Stimulated activated CD4-positive, alpha-beta T cell treated with anti-CD3 and anti-CD28 coated beads, Interleukin-4, amount 100 ng/mL, for 1 hour (primary cell): ENCODE data around the gene DAND5.
A peak's percentile ranks its signal among the peaks of the same experiment; 100 is the strongest.
"Not testable (repeated sequence)": the region's sequence is repeated elsewhere in the genome, so short reads cannot be mapped to it uniquely, and the experiment has no call there.

Source experiments
- DNase-seq: peaks from one replicate; pipeline ENCODE4 v3.0.0-alpha.2; 2020

The DAND5 gene

DNA sequence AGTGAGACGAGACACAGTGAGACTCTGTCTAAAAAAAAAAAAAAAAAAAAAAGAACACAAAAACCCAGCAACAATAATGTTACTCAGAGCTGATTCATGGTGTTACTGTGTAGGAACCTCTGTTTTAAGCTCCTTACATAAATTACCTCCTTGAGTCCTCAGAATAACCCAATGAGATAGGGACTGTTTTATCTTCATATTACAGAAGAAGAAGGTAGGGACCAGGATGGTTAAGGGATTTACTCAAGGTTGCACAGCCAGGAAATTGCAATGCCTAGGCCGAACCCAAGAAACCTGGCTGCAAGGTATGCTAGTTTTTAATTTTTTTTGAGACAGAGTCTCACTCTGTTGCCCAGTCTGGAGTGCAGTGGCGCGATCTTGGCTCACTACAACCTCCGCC lies 1.5 kb upstream of the DAND5 start:
- no peak for DNase-seq

DNA sequence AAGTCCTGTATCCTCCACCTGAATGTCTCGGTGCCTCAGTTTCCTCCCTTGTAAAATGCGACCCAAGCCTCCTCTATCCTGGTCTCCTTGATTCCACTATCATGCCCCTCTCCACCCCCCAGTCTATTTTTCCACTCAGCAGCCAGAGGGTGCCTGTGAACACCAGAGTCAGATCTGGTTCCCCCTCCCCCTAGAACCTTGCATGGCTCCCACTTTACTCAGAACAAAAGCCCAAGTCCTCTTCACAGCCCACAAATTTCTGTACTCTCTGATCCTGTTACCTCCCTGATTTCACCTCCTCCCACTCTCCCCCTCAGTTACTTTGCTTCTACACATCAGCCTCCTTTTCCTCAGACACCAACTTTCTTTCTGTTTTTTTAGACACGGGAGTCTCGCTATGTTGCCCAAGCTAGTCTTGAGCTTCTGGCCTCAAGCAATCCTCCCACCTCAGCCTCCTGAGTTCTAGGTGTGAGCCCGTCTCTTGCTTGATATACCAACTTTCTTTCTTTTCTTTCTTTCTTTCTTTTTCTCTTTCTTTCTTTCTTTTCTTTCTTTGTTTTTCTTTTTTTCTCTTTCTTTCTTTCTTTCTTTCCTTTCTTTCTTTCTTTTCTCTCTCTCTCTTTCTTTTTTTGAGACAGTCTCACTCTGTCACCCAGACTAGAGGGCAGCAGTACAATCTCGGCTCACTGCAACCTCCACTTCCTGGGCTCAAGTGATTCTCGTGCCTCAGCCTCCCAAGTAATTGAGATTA lies 869 bp downstream of the DAND5 start:
- DNase-seq = no peak

DNA sequence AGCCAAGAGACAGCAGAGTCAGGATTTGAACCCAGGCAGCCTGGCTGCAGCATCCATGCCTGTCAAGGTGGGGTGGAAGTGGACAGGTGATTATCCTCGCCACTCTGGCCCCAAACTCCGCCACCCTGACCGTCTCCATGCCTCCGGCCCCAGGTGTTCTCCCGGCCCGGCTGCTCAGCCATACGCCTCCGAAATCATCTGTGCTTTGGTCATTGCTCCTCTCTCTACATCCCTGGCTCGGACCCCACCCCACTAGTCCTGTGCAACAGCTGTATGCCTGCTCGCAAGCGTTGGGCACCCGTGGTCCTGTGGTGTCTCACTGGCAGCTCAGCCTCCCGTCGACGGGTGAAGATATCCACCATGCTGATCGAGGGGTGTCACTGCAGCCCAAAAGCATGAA lies 3.9 kb downstream of the DAND5 start:
- DNase-seq = no peak

DNA sequence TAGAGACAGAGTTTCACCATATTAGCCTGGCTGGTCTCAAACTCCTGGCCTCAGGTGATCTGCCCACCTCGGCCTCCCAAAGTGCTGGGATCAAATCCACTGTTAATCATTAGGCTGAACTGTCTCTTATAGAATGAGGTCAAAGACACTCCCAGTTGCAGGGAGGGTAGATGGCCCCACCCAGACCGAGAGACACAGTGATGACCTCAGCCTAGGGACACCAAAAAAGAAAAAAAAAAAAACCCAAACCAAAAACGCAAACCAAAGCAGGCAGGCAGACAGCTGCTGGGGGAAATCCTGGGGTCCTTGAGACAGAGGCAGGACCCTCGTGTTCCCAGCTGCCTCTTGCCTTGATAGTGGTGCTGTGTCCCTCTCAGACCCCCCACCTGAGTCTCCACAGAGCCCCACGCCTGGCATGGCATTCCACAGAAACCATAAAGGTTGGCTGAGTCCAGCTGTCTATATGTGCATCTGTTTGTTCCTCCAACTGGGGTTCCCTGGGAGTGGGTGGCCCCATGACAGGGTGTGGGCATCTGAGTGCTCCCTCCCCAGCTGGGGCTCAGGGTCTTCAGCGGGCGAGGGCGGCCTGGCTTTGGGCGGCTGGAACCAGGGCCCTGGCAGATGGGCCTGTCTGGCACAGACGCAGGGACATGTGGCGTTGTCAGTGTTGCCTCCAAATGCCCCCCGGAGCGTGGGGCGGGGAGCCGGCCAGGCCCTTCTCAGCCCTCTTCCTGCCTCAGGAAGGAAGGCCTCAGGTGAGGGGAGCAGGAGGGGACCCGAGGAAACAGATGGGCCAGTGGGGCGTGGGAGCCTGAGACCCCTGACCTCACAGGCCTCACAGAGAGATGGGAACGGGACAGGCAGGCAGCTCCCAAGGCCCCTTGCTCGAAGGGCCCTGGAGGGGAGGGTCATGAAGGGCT lies 5.2 kb downstream of the DAND5 start:
- no peak for DNase-seq

DNA sequence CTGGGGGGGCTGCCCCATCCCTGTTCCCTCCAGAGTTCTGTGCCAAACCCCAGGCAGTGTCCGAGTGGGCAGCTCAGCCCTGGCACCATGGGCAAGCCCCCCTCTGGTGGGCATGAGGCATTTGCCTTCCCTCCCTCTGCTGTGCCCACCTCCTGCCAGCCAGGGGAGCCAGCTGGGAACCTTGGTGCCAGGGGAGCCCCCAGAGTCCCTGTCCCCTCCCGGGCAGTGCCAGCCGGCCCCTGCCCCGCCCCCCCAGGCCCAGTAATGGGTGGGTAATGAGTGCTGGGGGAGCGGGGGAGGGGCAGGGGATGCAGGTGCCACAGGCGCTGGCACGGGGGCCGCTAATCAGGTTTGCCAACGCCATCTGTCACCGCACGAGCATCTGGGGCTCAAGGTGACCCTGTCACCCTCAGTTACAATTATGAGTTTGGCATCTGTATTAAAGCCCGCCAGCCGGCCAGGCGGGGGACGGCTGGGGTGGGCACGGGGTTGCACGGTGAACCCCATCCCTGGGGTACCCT lies 5.9 kb downstream of the DAND5 start:
- no peak for DNase-seq

DNA sequence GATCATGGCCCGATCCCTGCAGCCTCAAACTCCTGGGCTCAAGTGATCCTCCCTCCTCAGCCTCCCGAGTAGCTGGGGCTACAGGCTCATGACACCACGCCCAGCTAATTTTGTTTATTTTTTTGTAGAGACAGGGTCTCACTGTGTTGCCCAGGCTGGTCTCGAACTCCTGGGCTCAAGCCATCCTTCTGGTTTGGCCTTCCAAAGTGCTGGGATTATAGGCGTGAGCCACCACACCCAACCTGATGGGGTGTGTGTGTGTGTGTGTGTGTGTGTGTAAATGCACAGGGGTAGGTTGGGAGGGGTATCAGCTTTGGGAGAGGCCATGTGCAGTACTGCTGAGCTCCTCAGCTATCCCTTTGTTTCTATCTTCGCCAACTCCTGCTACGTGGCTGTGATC lies 6.7 kb downstream of the DAND5 start:
- DNase-seq = not testable (repeated sequence)

DNA sequence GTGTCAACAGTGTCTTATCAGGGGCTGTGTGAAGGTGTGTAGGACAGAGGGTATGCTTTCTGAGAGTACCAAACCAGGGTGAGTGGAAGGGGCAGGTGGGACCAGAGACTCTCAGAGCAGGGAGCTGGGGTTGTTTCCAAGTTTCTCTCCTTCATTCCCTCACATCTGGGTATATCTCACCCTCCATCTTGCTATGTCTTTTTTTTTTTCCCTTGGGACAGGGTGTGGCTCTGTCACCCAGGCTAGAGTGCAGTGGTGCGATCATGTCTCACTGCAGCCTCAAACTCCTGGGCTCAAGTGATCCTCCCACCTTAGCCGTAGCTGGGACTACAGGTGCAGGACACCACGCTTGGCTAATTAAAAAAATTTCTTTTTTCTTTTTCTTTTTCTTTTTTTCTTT lies 10.6 kb downstream of the DAND5 start:
- no peak for DNase-seq

DNA sequence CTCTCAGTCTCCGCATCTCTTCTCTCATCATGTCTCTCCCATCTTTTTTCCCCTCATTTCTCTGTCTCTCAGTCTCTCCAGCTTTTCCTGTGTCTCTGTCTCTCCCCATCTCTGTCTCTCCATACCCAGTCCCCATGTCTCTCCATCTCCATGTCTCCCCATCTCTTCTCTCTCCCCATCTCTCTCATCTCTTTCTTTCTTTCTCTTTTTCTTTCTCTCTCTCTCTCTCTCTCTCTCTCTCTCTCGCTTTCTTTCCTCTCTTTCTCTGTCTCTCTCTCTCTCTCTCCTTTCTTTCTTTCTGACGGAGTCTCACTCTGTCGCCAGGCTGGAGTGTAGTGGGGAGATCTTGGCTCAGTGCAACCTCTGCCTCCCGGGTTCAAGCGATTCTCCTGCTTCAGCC lies 13.3 kb downstream of the DAND5 start:
- DNase-seq = no peak

DNA sequence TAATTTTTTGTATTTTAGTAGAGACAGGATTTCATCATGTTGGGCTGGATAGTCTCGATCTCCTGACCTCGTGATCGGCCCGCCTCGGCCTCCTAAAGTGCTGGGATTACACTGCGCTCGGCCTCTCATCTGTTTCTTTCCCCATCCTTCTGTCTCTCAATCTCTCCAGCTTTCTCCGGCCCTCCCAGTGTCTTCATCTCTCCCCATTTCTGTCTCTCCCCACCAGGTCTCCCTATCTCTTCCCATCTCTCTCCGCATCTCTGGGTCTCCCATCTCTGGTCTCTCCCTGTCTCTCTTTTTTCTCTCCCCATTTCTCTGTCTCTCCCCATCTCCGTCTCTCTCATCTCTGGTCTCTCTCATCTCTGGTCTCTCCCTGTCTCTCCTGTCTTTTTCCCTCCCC lies 13.7 kb downstream of the DAND5 start:
- DNase-seq = no peak

DNA sequence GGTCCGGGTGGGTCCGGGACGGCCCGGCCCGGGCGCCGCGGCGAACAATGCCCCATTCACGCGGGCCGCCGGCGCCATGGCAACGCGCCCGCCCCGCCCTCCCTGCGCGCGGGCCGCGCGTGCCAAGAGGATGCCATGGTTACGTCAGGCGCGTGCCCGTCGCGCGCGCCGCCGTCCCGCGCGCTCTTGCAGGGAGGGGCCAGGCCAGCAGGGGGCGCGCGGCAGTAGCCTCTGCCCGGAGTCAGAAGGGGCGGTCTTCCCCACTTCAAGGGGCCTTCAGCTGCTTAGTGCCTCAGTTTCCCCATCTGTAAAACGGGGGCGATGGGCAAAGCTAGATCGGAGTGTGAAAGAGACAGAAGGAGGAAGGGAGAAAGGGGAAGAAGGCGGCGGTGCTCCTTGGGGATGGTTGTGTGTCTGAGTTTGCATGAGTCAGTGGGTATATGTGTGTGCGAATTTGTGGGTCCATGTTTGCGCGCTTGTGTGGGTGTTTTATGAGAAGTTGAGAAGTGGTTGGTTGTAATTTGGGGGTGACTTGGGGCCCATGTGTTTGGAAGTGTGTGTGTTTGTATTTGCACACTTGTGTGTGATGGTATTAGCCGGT lies 14.3 kb downstream of the DAND5 start:
- DNase-seq = peak; percentile 83

DNA sequence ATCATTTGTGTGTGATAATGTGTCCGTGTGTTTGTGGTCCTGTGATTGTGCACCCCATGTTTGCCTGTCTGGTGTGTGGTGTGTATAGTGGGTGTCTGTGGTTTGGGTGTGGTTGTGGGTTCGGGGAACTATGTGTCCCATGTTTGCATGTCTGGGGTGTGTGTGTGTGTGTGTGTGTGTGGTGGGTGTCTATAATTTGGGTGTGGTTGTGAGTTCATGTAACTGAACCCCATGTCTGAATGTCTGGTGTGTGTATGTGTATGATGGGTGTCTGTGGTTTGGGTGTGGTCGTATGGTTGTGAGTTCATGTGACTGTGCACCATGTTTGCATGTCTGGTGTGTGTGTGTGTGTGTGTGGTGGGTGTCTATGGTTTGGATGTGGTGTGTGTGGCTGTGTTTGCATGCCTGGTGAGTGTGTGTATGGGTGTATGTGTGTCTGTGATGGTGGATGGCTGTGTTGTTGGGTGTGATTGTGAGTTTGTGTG lies 14.8 kb downstream of the DAND5 start:
- DNase-seq = no peak

DNA sequence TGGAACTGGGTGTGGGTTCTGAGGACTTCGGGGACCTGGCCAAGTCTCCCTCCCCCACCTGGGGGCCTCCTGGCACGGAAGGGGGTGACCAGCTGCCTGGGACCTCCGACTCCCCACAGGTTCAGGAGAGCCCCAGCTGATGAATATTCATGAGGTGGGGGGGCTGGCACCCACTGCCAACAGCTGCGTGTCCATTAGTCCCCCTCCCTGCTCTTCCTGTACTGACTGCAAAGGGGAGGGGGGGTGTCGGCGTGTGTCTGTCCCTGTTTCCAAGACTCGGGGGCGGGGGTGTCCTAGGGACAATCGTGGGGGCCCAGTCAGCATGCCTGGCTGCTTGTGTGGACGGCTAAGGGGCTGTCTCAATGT lies 15.3 kb downstream of the DAND5 start:
- DNase-seq = no peak

DNA sequence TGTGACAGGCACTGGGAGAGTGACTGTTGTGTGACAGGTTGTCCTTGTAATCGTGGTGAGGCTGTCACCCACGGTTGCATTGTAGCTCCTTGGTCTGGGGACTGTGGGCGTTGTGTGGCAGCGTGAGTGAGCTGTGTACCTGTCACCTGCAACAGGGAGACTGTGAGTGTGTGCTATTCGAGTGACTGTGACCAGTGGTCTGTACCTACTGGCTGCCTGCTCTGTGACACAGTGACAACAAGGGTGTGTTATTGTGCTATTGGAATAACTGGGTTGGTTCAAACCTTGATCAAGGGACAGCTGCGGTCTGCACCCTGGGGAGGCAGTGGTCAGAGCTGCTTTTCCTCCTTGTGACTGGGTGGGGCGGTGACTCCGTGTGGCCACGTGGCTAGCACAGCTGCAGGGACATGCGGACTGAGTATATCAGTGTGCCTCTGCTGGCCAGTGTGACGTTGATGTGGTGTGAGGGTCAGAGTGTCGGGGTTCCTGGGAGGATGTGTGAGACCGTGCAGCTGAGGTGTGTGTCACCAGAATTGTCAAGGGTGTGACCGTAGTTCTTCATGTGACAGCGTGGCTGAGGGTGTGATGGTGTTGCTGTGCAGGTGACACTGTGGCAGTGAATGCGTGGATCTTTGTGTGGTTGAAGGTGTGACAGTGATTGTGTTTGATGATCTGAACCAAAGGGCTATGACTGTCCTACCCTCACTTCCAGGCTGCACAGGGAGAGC lies 15.8 kb downstream of the DAND5 start:
- DNase-seq = no peak

DNA sequence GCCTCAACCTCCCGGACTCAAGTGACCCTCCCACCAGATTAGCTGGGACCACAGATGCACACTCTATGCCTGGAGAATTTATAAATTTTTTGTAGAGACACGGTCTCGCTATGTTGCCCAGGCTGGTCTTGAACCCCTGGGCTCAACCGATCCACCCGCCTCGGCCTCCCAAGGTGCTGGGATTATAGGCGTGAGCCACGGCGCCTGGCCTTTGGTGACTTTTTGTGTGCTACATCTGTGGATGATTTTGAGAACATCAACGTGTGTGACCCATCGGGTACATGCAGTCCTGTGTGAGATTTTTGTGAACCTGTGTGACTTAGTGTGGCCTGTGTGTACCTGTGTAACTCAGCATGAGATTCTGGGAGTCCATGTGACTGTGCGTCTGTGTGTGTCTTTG lies 17.4 kb downstream of the DAND5 start:
- no peak for DNase-seq

DNA sequence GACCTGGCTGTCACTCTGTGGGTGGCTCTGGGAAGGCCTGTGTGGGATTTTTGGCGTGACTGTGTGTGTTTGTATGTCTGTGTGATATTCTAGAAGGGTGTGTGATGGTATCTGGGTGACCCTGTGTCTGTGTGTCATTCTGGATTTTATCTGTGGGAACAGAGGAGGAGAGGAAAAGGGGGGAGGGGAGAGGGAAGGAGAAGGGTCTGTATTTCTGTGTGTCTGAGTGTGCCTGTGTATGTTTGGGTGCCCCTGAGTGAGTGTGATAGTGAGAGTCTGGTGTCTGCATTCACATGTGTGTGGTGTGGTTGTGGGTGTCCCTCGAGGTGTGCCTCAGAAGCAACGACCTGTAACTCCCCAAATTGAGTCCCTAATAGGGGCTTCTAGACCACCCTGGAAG lies 17.8 kb downstream of the DAND5 start:
- no peak for DNase-seq

DNA sequence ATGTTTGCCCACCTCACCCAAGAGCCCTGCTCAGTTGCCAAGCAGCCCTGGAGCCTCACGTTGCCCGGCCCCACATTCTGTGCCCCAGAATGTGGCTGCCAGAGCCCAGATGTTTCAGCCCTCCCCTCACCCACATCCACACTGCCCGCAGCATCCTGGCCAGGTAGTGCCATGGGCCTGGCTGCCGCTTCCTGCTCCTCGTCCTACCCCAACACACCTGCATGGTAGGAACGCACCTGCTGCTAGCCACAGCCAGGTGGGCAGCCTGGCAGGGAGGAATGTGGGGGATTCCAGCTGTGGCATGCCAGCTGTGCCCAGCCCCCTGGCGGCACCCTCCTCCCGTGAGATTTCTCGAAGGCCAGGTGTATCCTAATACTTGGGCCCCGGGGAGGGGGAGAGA lies 18.4 kb downstream of the DAND5 start:
- no peak for DNase-seq

DNA sequence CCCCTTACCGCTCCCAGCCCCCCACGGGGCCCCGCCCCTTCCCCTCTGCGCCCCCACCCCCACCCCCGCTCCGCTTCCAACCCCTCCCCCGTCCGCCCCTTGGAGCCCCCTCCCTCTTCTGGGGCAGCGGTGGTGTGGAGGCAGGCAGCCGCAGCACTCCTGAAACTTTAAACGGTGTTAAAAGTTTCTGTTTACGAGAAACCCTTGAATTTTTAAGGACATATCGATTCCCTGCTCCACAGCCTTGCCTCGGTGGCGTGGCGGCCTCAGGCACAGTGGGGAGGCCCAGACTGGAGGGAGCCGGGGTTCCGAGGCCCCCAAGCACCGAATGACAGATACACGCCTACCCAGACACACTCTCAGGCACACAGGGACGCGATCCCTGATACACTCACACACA lies 21.1 kb downstream of the DAND5 start:
- DNase-seq = no peak

DNA sequence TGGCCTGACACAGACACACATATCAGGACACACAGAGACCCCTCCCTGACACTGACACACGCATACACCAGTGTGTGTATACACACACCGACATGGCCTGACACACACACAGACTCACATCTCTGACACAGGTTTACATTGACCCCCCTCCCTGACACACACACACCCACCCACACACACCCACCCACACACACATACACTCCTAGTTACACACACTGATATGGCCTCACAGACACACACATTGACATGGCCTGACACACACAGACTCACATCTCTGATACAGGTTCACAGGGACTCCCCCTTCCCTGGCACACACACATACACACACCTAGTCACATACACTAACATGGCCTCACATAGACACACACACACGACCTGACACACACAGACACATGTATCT lies 21.5 kb downstream of the DAND5 start:
- DNase-seq = no peak

DNA sequence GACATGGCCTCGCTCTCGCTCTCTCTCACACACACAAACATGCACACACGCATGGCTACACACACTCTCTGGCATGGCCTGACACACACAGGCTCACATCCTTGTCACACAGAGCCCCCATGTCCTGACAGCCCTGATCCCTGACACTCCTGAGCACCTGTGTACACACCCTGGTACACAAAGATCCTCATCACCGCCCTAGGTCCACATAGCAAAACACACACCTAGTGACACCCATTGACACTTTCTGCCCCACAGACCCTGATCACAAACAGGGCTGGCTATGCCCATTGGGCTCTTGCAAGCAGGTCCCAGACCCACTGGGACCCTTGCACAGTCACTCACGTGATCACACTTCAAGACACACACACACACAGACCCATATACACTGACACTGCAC lies 21.9 kb downstream of the DAND5 start:
- DNase-seq = no peak

DNA sequence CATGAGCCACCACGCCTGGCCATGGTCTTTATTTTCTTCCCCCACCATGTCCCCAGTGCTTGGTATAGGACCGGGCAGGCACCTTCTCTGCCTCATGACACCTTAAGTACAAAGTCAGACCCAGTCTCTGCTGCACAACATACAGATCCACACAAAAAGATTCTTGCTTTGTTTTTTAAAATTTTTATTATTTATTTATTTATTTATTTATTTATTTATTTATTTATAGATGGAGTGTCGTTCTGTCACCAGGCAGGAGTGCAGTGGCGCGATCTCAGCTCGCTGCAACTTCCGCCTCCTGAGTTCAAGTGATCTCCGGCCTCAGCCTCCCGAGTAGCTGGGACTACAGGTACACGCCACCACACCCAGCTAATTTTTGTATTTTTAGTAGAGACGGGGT lies 23.4 kb downstream of the DAND5 start:
- no peak for DNase-seq

DNA sequence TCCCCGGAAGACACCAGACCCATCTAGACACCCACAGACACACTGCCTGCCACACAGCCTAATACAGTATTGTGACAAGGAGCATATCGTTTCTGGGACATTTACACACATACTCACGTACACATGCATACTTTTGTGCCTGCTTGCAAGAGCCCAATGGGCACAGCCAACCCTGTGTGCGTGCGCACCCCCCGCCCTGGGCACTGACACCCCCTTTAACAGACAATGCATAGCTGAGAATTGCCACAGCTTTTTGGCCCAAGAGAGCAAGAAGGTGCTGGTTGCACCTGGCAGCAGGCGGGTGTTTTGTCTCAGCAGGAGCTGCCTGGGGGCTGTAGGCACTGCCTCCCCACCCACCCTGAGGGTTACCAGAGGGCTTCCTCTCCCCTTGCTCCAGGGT lies 24.2 kb downstream of the DAND5 start:
- DNase-seq = no peak

DNA sequence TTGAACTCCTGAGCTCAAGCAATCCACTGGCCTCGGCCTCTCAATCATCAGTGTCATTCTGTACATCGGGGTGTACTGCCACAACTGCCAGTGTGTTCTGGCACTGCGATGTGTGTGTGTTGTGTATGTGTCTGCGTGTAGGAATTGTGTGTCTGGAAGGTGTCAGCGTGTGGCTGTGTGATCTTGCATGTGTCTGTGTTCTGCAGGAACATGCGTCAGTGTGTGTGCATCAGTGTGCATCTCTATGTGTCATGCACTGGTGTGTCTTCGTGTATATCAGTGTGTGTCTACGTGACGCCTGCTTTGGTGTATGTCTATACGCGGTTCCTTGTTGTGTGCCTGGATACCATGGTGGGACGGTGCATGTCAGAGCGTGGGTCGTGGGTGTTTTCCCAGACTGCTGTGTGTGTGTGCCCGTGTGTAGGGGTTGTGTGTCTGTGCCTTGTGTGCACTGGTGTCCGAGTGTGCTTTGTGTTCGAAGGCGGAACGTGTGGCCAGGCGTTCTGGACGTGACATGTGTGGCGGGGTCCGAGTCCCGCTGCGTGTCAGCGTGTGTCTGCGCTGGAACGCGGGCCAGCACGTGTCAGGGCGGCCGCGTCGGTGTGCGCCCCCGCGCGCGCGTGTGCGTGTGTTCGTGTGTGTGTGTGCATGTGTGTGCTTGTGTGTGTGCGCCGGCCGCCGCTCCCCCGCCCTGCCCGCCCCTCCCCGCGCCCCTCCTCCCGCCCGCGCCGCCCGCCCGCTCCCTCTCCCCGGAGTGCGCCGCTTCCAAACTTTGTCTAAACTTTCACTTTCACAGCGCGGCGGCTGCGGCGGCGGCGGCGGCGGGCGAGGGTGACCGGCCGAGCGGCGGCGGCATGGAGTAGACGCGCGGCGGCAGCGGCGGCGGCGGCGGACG lies 25.6 kb downstream of the DAND5 start, which contains the start of gene NFIX:
NFIX (plus strand) TSS at position 775 of the 895 bp plus-strand sequence. CDS start 363 bp downstream, outside the sequence.
- DNase-seq = peak; percentile 73
